Testis (tissue), 3 donors: ENCODE measurements around the gene UPF1. TPM values are rescaled to one million over a fixed set of nuclear protein-coding genes. Genes with fewer than 3 reads are reported as not detected.
"Not testable (repeated sequence)": the region's sequence is repeated elsewhere in the genome, so short reads cannot be mapped to it uniquely, and the experiment has no call there.

Experiments used
- DNase-seq: peaks from one replicate; pipeline ENCODE4 v3.0.0-alpha.2; 2019
- H3K27ac ChIP-seq, 2 donors: fragments of 200-600 bp; sonication (generic); one replicate each; pipeline ENCODE4 v1.5.1; 2019
- H3K27me3 ChIP-seq: fragments of 200-600 bp; sonication (generic); one replicate; pipeline ENCODE4 v1.5.1; 2019
- H3K36me3 ChIP-seq: fragments of 200-600 bp; sonication (generic); one replicate; pipeline ENCODE4 v1.5.1; 2017; ENCODE audit warnings: low read depth; ENCODE audit errors: missing control alignments
- H3K4me1 ChIP-seq: fragments of 200-600 bp; sonication (generic); one replicate; pipeline ENCODE4 v1.5.1; 2019
- H3K4me3 ChIP-seq, 2 donors: fragments of 200-600 bp; sonication (generic); one replicate each; pipeline ENCODE4 v1.5.1; 2017 to 2019
- H3K9me3 ChIP-seq: fragments of 200-600 bp; sonication (generic); one replicate; pipeline ENCODE4 v1.5.1; 2017
- CTCF ChIP-seq, 3 experiments: fragments of 450-650 bp in 2 of 3; fragments of 200-600 bp in 1 of 3; sonication (generic) in 1 of 3; IDR thresholded peaks; one replicate each; pipeline ENCODE4 v1.5.1; 2016 to 2019; ENCODE audit warnings: antibody characterized with exemption in 3 of 3, mild to moderate bottlenecking in 2 of 3, moderate library complexity in 1 of 3
- POLR2A ChIP-seq: fragments of 450-650 bp; IDR thresholded peaks from one replicate; pipeline ENCODE4 v1.6.1; 2017; ENCODE audit warnings: antibody characterized with exemption, mild to moderate bottlenecking, moderate library complexity
- WGBS, 2 donors: methylation state at CpG; one replicate each; pipeline ENCODE4 v1.1.5; 2018; 5-methylcytosine and 5-hydroxymethylcytosine counted together
- intact Hi-C: fragments of 100-400 bp; cut with DNase I; formaldehyde crosslinking; loops from one replicate; pipeline ENCODE4 v1.15.1; 2023; ENCODE audit warnings: low total_unique reads
- polyA plus RNA-seq: library from polyadenylated mRNA; stranded (reverse); fragments of 350-450 nt; fragmentation: Illumina TruSeq; extraction: RNeasy Lipid Tissue Mini Kit (QIAGEN cat#74804); gene quantifications from one replicate; pipeline ENCODE4 v1.2.3, GENCODE V29; 2014; ENCODE audit warnings: low read depth, low replicate concordance; ENCODE audit not compliant: insufficient read depth
- total RNA-seq, 2 donors: library from RNA; depleted of rRNA; stranded (reverse); fragments of >200 nt; gene quantifications; one replicate each; pipeline ENCODE4 v1.2.3, GENCODE V29; 2016

UPF1 gene
- total and polyA plus RNA-seq, 3 donors from 2014 or later: 99.0 to 188 (median 176) TPM

- Histone ChIP-seq H3K36me3 (no peaks in the 10 kb centered on the region), H3K4me3 (no peak overlapping the region), H3K9me3 (no peaks in the 10 kb centered on the region), H3K27ac (no peak overlapping the region), H3K27me3 (no peaks in the 10 kb centered on the region), H3K4me1 (no peaks in the 10 kb centered on the region)
- TF ChIP-seq POLR2A (no peak), CTCF (IDR thresholded peaks at IDR 0.05) (no peak)
- no peak for DNase-seq
- WGBS, 2 donors: 90 to 93% methylated on average over 5 to 15 of the region's 15 CpGs
- intact Hi-C loops: no loop called here
Measured at GRCh38 chr19:18804139-18804601, 27.6 kb upstream of the UPF1 start.

- H3K4me3 ChIP-seq: no peak overlapping the region
- no peaks in the 10 kb centered on the region for H3K27me3 ChIP-seq
- no peaks in the 10 kb centered on the region for H3K4me1 ChIP-seq
- H3K27ac ChIP-seq: no peak overlapping the region
- no peak for DNase-seq
- TF ChIP-seq CTCF (IDR thresholded peaks at IDR 0.05): no peak
- TF ChIP-seq POLR2A: no peak
- 88 to 91% methylated on average over 1 to 8 of the region's 8 CpGs for WGBS, 2 donors
- no peaks in the 10 kb centered on the region for H3K36me3 ChIP-seq
- intact Hi-C loops: no loop called here
- no peaks in the 10 kb centered on the region for H3K9me3 ChIP-seq
Measured at GRCh38 chr19:18804643-18805042, 27.1 kb upstream of the UPF1 start.

- Histone ChIP-seq H3K9me3 (no peaks in the 10 kb centered on the region), H3K27me3 (no peaks in the 10 kb centered on the region), H3K27ac (no peak overlapping the region), H3K4me1 (no peaks in the 10 kb centered on the region), H3K36me3 (no peaks in the 10 kb centered on the region), H3K4me3 (no peak overlapping the region)
- DNase-seq: no peak
- 79 to 83% methylated on average over 14 to 19 of the region's 19 CpGs for WGBS, 2 donors
- TF ChIP-seq POLR2A (no peak), CTCF (IDR thresholded peaks at IDR 0.05) (no peak)
- intact Hi-C loops: no loop called here
Measured at GRCh38 chr19:18807861-18808331, 23.9 kb upstream of the UPF1 start.

GRCh38 chr19:18809149-18809868 is 22.4 kb upstream of the UPF1 start:
- Histone ChIP-seq H3K27ac (no peak overlapping the region), H3K9me3 (no peaks in the 10 kb centered on the region), H3K36me3 (no peaks in the 10 kb centered on the region), H3K4me3 (no peak overlapping the region), H3K4me1 (no peaks in the 10 kb centered on the region), H3K27me3 (no peaks in the 10 kb centered on the region)
- WGBS, 2 donors: 70% methylated on average over 14 of the region's 14 CpGs
- intact Hi-C loops: no loop called here
- TF ChIP-seq POLR2A (no peak), CTCF (IDR thresholded peaks at IDR 0.05) (no peak)
- DNase-seq: peak; percentile 41

- H3K27ac ChIP-seq, H3K4me3 ChIP-seq, H3K9me3 ChIP-seq, H3K27me3 ChIP-seq, intact Hi-C loops, DNase-seq, H3K36me3 ChIP-seq, H3K4me1 ChIP-seq: not testable (repeated sequence)
- 94 to 97% methylated on average over 5 of the region's 5 CpGs for WGBS, 2 donors
Measured at GRCh38 chr19:18811638-18812037, 20.1 kb upstream of the UPF1 start.
